CMK (cell line): ENCODE data around the gene PDE6D.

Experiments used
- DNase-seq: peaks from one replicate; pipeline ENCODE4 v3.0.0-alpha.2; 2010; ENCODE audit warnings: low read depth

Gene PDE6D

GRCh38 chr2:231718799-231719198, 62.3 kb downstream of the PDE6D start:
- no peak for DNase-seq

GRCh38 chr2:231717281-231718171, 63.6 kb downstream of the PDE6D start:
- DNase-seq, result peak; percentile 68

- no peak for DNase-seq
Measured at GRCh38 chr2:231716666-231717280, 64.3 kb downstream of the PDE6D start.

GRCh38 chr2:231715988-231716616, 65.0 kb downstream of the PDE6D start:
- no peak for DNase-seq

GRCh38 chr2:231715499-231715837, 65.6 kb downstream of the PDE6D start:
- no peak for DNase-seq

GRCh38 chr2:231714639-231715498, 66.2 kb downstream of the PDE6D start:
- DNase-seq, result no peak

GRCh38 chr2:231713730-231714638, 67.1 kb downstream of the PDE6D start:
- DNase-seq, result peak; percentile 62

- DNase-seq, result peak; percentile 18
Measured at GRCh38 chr2:231713406-231713729, 67.7 kb downstream of the PDE6D start.

GRCh38 chr2:231712451-231713021, 68.5 kb downstream of the PDE6D start:
- peak; percentile 24 for DNase-seq

GRCh38 chr2:231711677-231712450, 69.2 kb downstream of the PDE6D start:
- DNase-seq, result no peak

- DNase-seq, result peak; percentile 26
Measured at GRCh38 chr2:231710799-231711676, 70.0 kb downstream of the PDE6D start.

GRCh38 chr2:231709981-231710798, 70.9 kb downstream of the PDE6D start:
- no peak for DNase-seq

GRCh38 chr2:231709636-231709980, 71.5 kb downstream of the PDE6D start:
- DNase-seq, result no peak

GRCh38 chr2:231708773-231709635, 72.1 kb downstream of the PDE6D start:
- peak; percentile 62 for DNase-seq

GRCh38 chr2:231707927-231708772, 72.9 kb downstream of the PDE6D start, which contains the start of gene PTMA:
Gene PTMA, plus strand, starts transcription at chr2:231708525. Its CDS starts 182 bp downstream, at chr2:231708707.
- peak; percentile 99 for DNase-seq

- DNase-seq, result no peak
Measured at GRCh38 chr2:231707625-231707926, 73.5 kb downstream of the PDE6D start.
